Right lung (tissue), 5 donors: ENCODE results near the gene PPP1R12A. TPM values are rescaled to one million over a fixed set of nuclear protein-coding genes. Genes with fewer than 3 reads are reported as not detected.

ENCODE experiments used
- DNase-seq, 2 donors: peaks; one replicate each; pipeline ENCODE4 v3.0.0-alpha.2; 2013
- polyA plus RNA-seq, 5 donors: library from polyadenylated mRNA; unstranded; fragments of 120-200 nt; gene quantifications; one replicate each; pipeline versions ENCODE4 v1.2.1 to v1.2.3, GENCODE V29; 2013; ENCODE audit warnings: inconsistent platforms in 1 of 5, low replicate concordance in 1 of 5; ENCODE audit not compliant: insufficient read length in 5 of 5, insufficient read depth in 1 of 5

Gene PPP1R12A
- polyA plus RNA-seq, 5 donors, result 66.7 to 160 (median 119) TPM

DNA sequence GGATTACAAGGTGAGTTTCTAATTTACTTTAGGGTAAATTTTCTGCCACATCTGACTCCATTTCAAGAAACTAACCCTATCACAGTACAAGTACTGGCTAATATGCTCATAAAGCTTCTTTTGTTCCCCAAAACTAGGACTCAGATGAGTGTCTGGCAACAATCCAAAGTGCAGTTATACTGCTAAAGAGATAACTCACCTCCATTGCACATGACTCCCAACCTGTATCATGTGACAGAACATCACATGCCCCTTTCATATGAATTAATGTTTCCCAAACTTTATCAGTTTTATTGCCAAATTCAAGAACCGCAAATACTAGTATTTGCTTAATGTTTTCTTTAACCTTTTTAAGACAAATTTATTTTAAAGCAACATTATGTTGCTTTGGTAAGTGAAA is 3.9 kb upstream of the PPP1R12A start:
- DNase-seq, result no peak

DNA sequence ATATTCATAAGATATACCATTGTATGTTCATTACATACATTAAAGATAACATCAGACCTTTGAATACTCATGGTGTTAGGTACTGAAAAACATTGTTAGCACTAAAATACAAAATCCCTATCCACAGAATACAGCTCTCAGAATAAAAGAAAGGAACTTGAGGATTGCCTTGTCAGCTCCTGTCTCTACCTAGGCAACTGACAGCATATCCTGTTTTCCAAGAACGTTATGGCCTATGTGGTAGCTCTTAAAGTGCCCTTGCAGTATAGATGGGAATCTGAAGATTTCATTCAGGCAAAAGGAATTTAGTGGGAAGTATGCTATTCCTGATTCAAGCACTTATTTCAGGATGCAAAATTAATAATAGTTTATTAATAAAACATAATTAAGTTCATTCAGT is 1.8 kb upstream of the PPP1R12A start:
- DNase-seq, result no peak

DNA sequence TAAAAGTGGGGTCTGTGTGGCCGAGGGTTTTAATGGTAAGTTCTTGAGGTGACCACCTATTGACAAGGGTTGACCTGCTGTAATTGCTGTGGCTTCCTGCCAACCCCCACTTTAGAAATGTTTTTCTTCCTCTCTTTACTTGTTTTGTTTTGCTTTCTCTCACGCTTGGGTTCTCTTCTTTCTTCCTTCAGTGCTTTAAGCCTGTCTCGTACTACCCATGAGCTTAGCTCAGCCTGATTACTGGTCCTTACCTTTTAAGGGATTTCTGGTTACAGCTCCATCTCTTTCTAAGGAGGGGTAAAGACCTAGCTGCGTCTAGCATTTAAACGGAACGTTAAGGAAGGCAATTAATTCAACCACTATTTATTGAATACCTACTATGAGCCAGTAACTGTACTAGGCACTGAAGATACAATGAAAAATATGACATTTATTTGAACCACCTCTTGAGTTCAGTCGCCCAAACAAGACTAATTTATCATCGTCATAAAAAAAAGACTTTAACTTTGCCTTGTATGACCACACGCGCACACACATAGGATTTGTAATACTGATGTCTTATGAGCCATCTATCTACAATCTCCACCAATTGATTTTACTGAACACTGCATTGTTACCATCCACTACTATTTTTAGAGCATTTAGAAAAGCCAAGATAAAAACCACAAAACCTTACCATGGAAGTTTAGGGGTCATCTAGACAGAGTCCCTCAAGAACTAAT is 888 bp upstream of the PPP1R12A start:
- DNase-seq, result no peak

DNA sequence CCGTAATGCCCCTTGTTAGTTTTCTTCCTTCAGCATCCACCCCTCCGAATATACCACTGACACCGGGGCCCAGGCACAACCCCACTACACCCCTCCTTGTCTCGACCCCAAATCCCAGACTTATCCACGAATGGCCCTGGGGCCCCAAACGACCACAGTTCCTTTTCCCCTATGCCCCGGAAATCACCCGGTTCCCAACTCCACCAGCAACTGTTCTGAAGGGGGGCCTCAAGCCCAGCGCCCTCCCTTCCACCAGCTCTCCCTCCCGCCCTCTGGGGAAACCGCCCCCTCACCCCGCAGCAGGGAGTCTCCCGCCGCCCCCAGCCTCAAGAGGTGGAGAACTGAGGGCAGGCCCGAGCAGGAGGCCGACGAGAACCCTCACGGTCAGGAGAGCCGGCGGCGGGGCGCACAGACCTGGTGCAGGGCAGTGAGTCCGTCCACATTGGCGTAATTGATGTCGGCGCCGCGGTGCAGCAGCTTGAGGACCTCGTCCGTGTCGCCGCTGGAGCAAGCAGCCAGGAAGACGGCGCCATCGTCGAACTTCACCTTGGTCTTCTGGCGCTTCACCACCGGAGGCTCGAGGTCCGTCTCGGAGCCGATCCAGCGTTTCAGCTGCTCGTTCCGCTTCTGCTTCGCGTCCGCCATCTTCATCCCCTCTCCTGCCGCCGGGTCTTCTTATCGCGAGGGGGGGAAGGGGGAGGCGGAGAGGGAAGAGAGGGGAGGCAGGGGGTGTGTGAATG is 446 bp downstream of the PPP1R12A start:
- DNase-seq, result peak in 1 of 2 donors; percentile 73

DNA sequence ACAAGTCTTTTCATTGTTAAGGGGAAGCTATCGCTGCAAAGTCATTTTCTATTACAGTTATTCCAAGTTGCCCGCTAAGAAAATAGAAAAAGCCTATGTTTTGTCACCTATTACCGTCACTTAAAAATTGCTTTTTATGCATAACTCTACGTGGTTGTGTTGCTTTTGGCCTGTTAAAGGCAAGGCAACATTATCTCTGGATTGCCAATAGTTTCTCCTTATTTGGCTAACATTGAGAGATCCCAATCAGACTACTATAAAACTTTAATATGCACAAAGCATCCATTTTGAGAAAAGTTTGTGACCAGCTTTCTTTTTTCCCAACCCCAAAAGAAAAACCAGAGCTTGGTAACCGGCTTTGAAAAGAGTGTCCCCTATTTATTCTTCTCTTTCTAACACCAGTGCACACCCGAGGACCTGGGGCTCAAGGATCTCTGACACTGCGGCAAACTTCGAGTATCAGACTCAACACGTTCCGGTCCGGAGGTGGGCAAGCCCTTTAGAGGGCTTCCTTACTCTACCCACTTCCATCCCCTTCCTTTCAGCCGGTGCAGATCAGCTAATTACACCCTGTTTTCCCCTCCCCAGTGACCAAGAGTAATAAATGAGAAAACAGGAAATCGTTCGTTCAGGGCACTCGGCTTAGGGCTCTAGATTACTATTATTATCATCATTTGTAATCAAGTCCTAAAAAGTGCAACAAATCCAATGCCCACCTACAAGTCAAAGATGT is 1.2 kb downstream of the PPP1R12A start:
- peak; percentile 21 to 33 for DNase-seq

DNA sequence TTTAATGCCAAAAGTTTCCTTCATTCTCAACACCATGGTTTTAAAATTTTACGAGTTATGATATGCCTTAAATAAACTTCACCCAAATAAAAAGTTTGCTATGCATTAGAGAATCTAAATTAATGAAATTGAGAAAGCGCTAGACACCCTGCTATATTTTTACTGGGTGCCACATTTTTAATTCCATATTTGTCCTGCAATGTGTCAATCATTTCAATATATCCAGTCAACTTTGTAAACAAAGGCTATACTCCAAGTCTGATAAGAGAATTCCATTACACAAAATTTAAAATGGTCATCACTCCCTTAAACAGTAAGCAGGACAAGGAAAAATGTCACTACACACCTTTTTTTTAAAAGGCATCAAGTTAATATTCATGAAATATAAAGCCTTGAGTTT is 1.9 kb downstream of the PPP1R12A start:
- peak in 1 of 2 donors; percentile 14 for DNase-seq

DNA sequence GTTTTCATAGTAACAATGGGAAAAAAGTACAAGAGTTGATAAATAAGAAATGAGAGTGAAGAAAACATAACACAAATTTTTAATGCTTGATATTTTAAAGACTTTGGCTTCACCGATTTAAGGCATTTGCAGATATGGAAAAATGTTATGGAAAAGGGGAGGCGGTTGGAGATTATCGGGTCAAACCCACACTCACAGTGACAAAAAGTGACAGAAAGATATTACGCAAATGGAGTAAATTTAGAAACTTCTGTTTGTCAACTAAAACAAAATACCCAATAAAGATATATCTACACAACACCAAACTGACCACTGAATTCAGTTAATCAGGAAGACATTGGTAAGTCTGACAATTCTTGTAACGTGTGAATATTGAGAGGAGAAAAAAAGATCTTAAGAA is 2.5 kb downstream of the PPP1R12A start:
- peak in 1 of 2 donors; percentile 12 for DNase-seq

DNA sequence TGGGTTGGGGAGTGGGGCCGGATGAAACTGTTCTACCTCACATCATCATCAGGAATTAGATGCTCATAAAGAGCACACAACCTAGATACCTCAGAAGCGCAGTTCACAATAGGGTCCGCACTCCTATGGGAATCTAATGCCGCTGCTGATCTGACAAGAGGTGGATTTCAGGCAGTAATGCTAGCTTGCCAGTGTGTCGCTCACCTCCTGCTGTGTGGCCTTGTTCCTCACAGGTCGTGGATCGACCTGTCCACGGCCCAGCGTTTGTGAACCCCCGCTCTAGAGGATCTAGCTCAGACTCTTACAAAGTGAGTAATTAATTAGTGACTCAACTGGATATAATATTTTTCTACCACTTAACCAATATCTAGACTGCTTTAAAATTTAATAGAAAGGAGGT is 5.8 kb downstream of the PPP1R12A start:
- no peak for DNase-seq

DNA sequence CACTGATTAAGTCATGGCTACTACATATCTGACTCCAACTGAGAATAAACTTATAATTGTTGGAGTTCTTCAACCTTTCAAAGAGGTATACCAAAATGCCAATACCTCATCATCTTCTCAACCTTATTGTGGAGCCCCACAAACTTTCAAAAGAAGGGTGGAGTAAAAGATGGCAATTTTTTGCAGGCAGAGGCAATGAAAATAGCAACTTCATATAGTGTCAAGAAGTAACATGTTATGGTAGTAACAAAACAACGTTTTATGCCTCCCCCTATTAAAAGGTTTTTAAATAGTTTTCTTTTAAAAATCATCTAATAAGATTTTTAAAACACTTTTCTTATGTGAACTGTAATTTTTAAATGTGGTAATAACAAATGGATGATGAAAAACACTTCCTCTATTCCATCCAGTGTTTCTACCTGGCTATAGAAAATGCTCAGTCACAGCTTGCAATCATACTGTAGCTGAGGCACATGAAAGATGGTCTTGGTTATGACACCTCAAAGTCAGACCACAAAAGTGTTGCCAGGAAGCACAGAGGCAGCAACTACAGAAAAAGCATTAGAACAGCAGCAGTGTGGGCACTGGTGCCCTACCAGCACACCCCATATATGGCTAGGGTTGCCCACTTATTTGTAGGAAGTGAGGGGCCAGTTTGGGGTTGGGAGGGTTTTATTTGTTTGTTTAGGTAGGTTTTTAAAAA is 7.0 kb downstream of the PPP1R12A start:
- DNase-seq, result no peak

DNA sequence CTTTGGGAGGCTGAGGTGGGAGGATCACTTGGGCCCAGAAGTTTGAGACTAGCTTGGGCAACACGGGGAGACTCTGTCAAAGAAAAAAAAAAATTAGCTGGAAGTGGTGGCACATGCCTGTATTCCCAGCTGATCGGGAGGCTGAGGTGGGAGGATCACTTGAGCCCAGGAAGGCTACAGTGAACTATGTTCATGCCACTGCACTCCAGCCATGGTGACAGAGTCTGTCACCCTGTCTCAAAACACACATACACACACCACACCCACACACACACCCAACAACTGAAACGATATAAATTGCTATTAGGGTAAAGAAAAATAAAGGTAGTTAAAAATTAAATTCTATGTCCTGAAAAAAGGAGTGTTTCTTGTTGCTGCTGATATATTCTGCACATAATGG is 7.9 kb downstream of the PPP1R12A start:
- DNase-seq, result no peak

DNA sequence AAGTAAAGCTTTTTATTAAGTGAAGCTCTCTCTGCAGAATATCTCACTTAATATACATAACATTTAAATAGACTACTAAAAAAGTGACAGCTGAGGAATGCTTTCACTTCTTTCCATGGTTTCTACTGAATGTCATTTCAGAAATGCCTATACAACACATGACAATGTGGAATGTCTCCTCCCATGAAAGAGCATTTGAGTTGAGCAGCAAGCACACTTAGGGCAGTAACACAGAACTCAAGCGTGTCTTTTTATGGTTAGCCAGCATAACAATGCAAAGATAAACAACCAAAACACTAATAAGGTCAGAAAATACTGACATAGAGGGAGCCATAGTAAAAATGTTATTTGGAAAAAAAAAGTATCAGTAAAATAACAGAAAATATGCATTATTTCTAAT is 9.4 kb downstream of the PPP1R12A start:
- DNase-seq, result no peak

DNA sequence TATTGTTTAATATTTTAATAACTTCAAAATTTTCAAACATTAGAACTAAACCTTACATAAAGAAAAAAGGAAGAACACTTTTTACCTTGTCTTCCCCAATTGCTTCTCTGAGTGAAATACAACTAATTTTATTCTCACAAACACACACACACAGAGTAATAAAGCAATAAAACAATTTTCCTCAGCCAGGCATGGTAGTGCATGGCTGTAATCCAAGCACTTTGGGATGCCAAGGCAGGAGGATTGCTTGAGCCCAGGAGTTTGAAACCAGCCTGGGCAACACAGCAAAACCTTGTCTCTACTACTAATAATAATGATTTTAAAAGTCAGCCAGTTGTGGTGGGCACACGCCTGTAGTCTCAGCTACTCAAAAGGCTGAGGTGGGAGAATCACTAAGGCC is 13.1 kb downstream of the PPP1R12A start:
- no peak for DNase-seq

DNA sequence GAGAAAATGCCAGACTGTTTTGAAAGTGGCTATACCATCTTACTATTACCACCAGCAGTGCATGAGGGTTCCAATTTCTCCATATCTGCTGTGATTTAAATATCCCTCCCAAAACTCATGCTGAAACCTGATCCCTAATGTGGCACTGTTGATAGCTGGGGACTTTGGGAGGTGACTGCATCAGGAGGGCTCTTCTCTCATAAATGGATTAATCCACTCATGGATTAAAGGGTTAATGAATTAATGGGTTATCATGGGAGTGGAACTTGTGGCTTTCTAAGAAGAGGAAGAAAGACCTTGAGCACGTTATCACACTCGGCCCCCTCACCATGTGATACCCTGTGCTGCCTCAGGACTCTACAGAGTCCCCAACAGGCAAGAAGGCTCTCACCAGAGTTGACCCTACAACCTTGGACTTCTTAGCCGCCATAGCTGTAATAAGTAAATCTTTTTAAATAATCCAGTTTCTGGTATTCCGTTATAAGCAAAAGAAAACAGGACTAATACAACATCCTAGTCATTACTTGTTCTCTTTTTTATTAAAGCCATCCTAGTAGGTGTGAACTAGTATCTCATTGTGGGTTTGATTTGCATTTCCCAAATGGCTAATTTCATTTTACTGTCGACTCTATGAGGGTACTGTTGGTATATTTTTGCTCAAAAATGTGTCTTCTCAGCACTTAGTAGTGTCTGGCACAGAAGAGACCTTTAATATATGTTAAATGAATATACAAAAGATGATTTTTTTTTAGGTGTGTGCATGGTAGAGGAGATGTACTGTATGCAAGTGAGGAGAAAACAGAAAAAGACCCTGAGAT is 14.3 kb downstream of the PPP1R12A start:
- no peak for DNase-seq

DNA sequence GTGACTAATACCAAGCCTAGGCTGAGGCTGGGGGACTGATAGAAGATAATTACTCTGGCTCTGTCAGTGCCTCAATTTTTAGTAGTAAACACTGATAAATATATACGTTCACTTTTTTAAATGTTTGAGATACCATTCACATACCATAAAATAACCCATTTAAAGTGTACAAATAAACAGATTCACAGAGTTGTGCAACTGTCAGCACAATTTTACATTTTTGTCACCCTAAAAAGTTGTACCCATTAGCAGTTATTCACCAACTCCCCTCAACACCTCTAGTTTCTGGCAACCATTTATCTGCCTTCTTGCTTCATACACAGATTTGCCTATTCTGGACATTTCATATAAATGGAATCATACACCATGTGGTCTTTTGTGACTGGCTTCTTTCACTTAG is 15.1 kb downstream of the PPP1R12A start:
- DNase-seq, result no peak

DNA sequence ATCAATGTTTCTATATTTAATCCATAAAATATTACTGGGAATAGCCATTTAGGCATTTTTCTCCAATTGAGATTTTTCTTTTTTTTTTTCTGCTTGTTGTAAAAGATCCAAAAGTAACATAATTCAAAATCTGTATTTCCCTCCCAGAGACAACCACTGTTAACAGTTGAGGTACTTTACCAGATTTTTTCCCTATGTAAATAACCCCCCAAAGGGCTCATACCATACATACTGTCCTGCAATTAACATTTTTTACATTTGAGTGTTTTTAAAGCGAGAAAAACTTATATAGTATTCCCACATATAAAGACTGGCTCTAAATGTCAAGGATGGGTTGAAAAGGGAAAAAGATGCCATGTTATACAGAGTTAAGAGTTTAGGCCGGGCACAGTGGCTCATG is 18.1 kb downstream of the PPP1R12A start:
- no peak for DNase-seq

DNA sequence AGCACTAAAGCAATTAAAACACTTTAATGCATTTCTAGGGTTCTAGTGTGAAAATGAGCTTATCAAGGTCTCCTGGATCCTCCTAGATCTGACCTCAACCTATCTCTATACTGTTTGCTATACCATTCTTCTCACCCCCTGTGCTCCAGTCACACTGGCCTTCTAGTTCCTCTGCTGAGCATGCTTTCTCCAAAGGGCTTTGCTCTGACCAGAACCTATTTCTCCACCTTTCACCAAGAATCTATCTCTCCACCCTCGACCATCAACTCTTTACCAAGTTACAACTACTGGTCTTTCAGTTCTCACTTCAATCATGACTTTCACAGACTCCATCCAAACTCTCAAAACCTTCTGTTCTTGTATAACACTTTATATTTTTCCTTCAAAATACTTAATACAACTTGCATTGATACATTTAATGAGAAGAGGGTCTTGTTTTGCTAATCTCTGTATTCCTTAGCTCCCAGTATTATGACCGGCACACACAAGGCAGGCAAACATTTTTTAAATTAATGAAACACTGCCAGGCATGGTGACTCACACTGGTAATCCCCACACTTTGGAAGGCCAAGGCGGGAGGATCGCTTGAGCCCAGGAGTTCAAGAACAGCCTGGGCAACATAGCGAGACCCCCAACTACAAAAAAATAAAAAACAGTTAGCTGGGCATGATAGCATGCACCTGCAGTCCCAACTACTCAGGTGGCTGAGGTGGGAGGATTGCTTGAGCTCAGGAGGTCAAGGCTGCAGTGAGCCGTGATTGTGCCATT is 22.8 kb downstream of the PPP1R12A start:
- DNase-seq, result no peak

DNA sequence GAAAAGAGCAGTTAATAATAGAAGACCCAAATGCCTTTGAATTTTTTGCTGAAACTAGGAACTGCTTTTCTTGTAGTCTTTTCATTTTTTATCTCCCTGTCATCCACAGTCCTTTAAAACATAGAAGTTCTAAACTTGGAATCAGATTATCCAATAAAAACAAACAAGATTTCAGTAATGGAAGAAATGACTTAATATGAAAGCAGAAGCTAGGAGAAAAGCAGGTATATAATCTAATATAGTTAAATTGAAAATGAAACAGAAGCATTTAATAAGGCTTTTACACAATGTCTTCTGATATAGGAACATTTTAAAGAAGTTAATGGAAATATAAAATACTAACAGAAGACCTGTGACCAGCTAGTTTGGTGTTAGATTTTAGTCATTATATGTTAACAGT is 26.5 kb downstream of the PPP1R12A start:
- DNase-seq, result no peak

DNA sequence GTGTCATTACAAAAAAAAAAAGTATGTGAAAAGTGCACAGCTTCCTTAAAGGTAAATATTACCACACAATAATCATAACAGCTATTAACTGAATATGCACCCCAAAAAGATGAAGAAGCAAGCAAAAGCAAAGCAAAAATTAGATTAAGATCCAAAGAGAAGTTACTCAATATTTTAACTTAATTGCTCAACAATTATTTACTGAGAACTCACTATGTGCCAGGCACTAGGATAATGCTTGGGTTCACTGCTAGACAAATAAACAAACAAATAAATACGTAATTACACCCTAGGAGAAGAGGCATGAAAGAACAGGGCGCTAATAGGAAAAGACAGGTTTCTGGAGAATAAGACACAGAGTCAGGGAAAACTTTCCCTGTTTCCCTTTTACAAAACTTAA is 33.4 kb downstream of the PPP1R12A start:
- DNase-seq, result no peak

DNA sequence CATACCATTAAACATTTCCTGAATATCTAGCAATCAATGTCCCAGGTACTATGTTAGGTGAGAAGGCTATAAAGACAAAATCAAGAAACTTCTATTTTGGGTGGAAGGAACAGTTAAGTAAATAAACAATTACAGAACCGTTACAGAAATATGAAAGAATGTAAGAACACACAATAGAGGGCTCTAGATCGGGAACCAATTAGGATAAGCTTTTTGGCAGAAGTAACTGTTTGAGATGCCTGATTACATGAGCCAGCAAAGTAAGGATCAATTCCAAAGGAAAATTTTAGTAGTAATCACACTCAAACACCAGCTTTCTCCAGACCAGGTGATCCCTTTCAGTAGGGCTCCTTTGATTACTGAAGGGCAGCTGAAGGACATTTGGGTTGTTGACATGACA is 33.9 kb downstream of the PPP1R12A start:
- DNase-seq, result no peak

DNA sequence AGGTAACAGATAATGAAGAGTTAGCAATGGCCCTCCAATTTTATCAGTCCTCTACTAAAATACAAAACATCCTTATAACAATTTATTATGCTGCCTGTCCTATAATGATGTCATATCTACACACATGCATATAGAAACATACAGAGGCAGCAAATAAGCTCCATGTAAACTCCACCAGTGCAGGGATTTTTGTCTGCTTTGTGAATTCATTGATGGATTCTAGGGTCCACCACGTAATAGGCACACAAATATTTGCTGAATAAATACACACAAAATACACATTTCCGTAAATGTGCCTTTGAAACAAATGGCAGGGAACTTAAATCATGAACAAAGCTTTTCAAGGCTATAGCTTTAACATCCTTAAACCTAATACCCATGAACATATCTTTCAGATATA is 34.7 kb downstream of the PPP1R12A start:
- DNase-seq, result no peak

DNA sequence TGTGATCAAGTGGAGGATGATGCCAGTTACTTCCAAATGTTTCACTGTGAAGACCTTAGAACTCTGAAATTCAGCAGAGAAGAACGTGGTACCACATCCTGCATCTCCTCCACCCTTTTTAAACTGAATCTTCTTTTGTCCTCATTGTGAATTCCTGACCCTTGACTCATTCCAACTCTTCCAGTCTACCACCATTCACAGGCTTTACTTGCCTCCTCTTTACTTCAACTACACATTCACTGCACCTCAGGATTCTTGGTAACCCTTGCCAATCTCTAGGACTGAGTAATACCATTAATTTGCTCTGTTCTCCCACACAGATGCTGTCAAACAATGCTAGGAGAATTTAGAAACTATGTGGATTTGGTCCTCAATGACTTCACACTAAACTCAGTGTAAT is 37.3 kb downstream of the PPP1R12A start:
- no peak for DNase-seq
